Trophoblast cell (in vitro differentiated cells and primary cell): ENCODE results near the gene MAML3.

Experiments used
- DNase-seq, 2 donors: peaks; one replicate each; pipeline ENCODE4 v3.0.0-alpha.2; 2016
- H2AFZ ChIP-seq: 2 replicates; pipeline ENCODE4 v1.6.1; 2013; ENCODE audit warnings: low read length, moderate library complexity, mild to moderate bottlenecking; ENCODE audit not compliant: insufficient read depth, poor library complexity
- H2AK5ac ChIP-seq: 2 replicates; pipeline ENCODE4 v1.6.1; 2013; ENCODE audit warnings: mild to moderate bottlenecking, low read length
- H2BK120ac ChIP-seq: 2 replicates; pipeline ENCODE4 v1.6.1; 2013; ENCODE audit warnings: low read length, mild to moderate bottlenecking, moderate library complexity; ENCODE audit not compliant: insufficient read depth, poor library complexity
- H2BK12ac ChIP-seq: 2 replicates; pipeline ENCODE4 v1.6.1; 2013; ENCODE audit warnings: mild to moderate bottlenecking, low read length, moderate library complexity
- H2BK5ac ChIP-seq: 2 replicates; pipeline ENCODE4 v1.6.1; 2013; ENCODE audit warnings: low read length, low read depth, moderate library complexity, mild to moderate bottlenecking; ENCODE audit not compliant: poor library complexity
- H3K14ac ChIP-seq: 2 replicates; pipeline ENCODE4 v1.6.1; 2013; ENCODE audit warnings: mild to moderate bottlenecking, low read length
- H3K18ac ChIP-seq: 2 replicates; pipeline ENCODE4 v1.6.1; 2013; ENCODE audit warnings: mild to moderate bottlenecking, low read length
- H3K23ac ChIP-seq: 2 replicates; pipeline ENCODE4 v1.6.1; 2013; ENCODE audit warnings: low read length
- H3K27ac ChIP-seq: 2 replicates; pipeline ENCODE4 v1.5.1; 2013; ENCODE audit warnings: low read depth, mild to moderate bottlenecking, inconsistent platforms, low read length, moderate library complexity
- H3K27me3 ChIP-seq: 2 replicates; pipeline ENCODE4 v1.6.1; 2013; ENCODE audit warnings: inconsistent platforms, mild to moderate bottlenecking, low read length, moderate library complexity; ENCODE audit not compliant: insufficient read depth
- H3K36me3 ChIP-seq, 2 experiments: 1 replicate in 1 of 2; 2 replicates in 1 of 2; pipeline ENCODE4 v1.6.1; 2013; ENCODE audit warnings: low read length in 2 of 2, mild to moderate bottlenecking in 2 of 2, moderate library complexity in 1 of 2; ENCODE audit not compliant: insufficient read depth in 2 of 2, control insufficient read depth in 1 of 2
- H3K4ac ChIP-seq: 2 replicates; pipeline ENCODE4 v1.6.1; 2013; ENCODE audit warnings: low read depth, mild to moderate bottlenecking, low read length, moderate library complexity
- H3K4me1 ChIP-seq, 2 experiments: 1 replicate in 1 of 2; 2 replicates in 1 of 2; pipeline ENCODE4 v1.6.1; 2013; ENCODE audit warnings: low read length in 2 of 2, mild to moderate bottlenecking in 2 of 2, moderate library complexity in 1 of 2; ENCODE audit not compliant: insufficient read depth in 2 of 2, control insufficient read depth in 1 of 2
- H3K4me2 ChIP-seq: 2 replicates; pipeline ENCODE4 v1.6.1; 2013; ENCODE audit warnings: inconsistent platforms, mild to moderate bottlenecking, low read length, moderate library complexity
- H3K4me3 ChIP-seq: 2 replicates; pipeline ENCODE4 v1.5.1; 2013; ENCODE audit warnings: mild to moderate bottlenecking, low read depth, low read length, inconsistent platforms
- H3K79me1 ChIP-seq: one replicate; pipeline ENCODE4 v1.6.1; 2013; ENCODE audit warnings: low read length
- H3K79me2 ChIP-seq: 2 replicates; pipeline ENCODE4 v1.6.1; 2013; ENCODE audit warnings: low read length, mild to moderate bottlenecking; ENCODE audit not compliant: control insufficient read depth, insufficient read depth, poor library complexity
- H3K9ac ChIP-seq: 2 replicates; pipeline ENCODE4 v1.6.1; 2013; ENCODE audit warnings: mild to moderate bottlenecking, low read length
- H3K9me3 ChIP-seq: 2 replicates; pipeline ENCODE4 v1.6.1; 2013; ENCODE audit warnings: low read depth, mild to moderate bottlenecking, control low read depth, inconsistent platforms, low read length; ENCODE audit not compliant: insufficient read depth
- H4K12ac ChIP-seq: 2 replicates; pipeline ENCODE4 v1.6.1; 2013; ENCODE audit warnings: low read depth, mild to moderate bottlenecking, low read length, moderate library complexity
- H4K8ac ChIP-seq: 2 replicates; pipeline ENCODE4 v1.6.1; 2013; ENCODE audit warnings: low read depth, mild to moderate bottlenecking, low read length, moderate library complexity
- H4K91ac ChIP-seq: one replicate; pipeline ENCODE4 v1.6.1; 2013; ENCODE audit warnings: low read depth, mild to moderate bottlenecking, low read length, moderate library complexity
- WGBS: extraction: QIAGEN DNeasy Blood & Tissue Kit; methylation state at CpG from one replicate; pipeline ENCODE4 v1.1.7; 2013; ENCODE audit warnings: missing lambda C conversion rate; ENCODE audit not compliant: insufficient read length, insufficient coverage; ENCODE audit errors: extremely low coverage; 5-methylcytosine and 5-hydroxymethylcytosine counted together

The MAML3 gene

GRCh38 chr4:139863531-139863930 is 290.5 kb downstream of the MAML3 start:
- no peak overlapping the region for H3K9ac ChIP-seq
- H3K9me3 ChIP-seq, result no peaks in the 10 kb centered on the region
- H3K4me2 ChIP-seq, result no peak overlapping the region
- no peak overlapping the region for H2BK12ac ChIP-seq
- H3K14ac ChIP-seq, result no peak overlapping the region
- no peak overlapping the region for H3K23ac ChIP-seq
- H2AFZ ChIP-seq, result no peak overlapping the region
- H3K4me3 ChIP-seq, result no peak overlapping the region
- no peaks in the 10 kb centered on the region for H3K79me1 ChIP-seq
- H2BK5ac ChIP-seq, result no peak overlapping the region
- no peaks in the 10 kb centered on the region for H3K36me3 ChIP-seq
- H3K27ac ChIP-seq, result no peak overlapping the region
- H3K79me2 ChIP-seq, result no peaks in the 10 kb centered on the region
- H4K8ac ChIP-seq, result no peak overlapping the region
- no peak overlapping the region for H2BK120ac ChIP-seq
- H3K18ac ChIP-seq, result no peak overlapping the region
- no peak overlapping the region for H3K4ac ChIP-seq
- DNase-seq, result no peak
- H3K4me1 ChIP-seq, result no peaks in the 10 kb centered on the region
- no peak overlapping the region for H4K91ac ChIP-seq
- H4K12ac ChIP-seq, result no peak overlapping the region
- no peaks in the 10 kb centered on the region for H3K27me3 ChIP-seq
- WGBS, result no CpG with 5 or more reads among the region's 3 CpGs
- H2AK5ac ChIP-seq, result no peak overlapping the region

GRCh38 chr4:139861471-139861870 is 292.5 kb downstream of the MAML3 start:
- Histone ChIP-seq H2BK120ac (no peak overlapping the region), H4K12ac (no peak overlapping the region), H3K14ac (no peak overlapping the region), H3K9me3 (no peaks in the 10 kb centered on the region), H3K4me2 (no peak overlapping the region), H3K79me1 (no peaks in the 10 kb centered on the region), H3K36me3 (no peaks in the 10 kb centered on the region), H2AK5ac (no peak overlapping the region), H3K4me1 (peaks cover 0 to 4% of the 10 kb centered on the region in 2 experiments), H4K91ac (no peak overlapping the region), H3K18ac (no peak overlapping the region), H3K4ac (no peak overlapping the region), H3K4me3 (no peak overlapping the region), H3K9ac (no peak overlapping the region), H4K8ac (no peak overlapping the region), H3K23ac (no peak overlapping the region), H3K79me2 (no peaks in the 10 kb centered on the region), H2BK12ac (no peak overlapping the region), H2BK5ac (no peak overlapping the region), H2AFZ (no peak overlapping the region), H3K27ac (no peak overlapping the region), H3K27me3 (no peaks in the 10 kb centered on the region)
- no peak for DNase-seq
- no CpG with 5 or more reads among the region's 4 CpGs for WGBS

GRCh38 chr4:139860435-139861024 is 293.5 kb downstream of the MAML3 start:
- Histone ChIP-seq H4K91ac (no peak overlapping the region), H3K4me1 (peaks cover 0 to 4% of the 10 kb centered on the region in 2 experiments), H3K14ac (no peak overlapping the region), H3K4me2 (no peak overlapping the region), H3K79me2 (no peaks in the 10 kb centered on the region), H2AK5ac (no peak overlapping the region), H3K79me1 (no peaks in the 10 kb centered on the region), H3K23ac (no peak overlapping the region), H2AFZ (no peak overlapping the region), H2BK5ac (no peak overlapping the region), H3K9ac (no peak overlapping the region), H3K9me3 (no peaks in the 10 kb centered on the region), H3K4me3 (no peak overlapping the region), H4K12ac (no peak overlapping the region), H3K4ac (no peak overlapping the region), H3K36me3 (no peaks in the 10 kb centered on the region), H3K27me3 (no peaks in the 10 kb centered on the region), H2BK120ac (no peak overlapping the region), H2BK12ac (no peak overlapping the region), H3K18ac (no peak overlapping the region), H4K8ac (no peak overlapping the region), H3K27ac (no peak overlapping the region)
- no peak for DNase-seq
- no CpG with 5 or more reads among the region's 9 CpGs for WGBS

DNA sequence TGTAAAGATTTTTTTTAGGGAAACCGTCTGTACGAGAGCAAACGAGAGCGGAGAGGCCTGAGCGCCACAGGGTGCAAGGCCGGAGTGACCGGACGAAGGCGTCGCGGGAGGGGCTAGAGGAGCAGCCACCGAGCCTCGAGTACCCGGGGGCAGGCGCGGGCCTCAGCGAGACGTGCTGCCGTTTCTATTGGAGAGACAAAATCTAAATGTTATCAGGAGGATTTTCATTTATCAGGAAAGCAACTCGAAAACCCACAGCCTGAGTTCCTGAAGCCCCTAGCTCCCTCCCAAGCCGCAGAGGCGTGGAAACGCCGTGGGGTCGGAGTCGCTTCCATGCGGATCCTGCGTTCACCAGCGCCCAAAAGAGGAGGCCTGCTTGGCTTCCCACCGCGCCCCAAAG is 294.1 kb downstream of the MAML3 start:
- H3K14ac ChIP-seq, result no peak overlapping the region
- WGBS, result no CpG with 5 or more reads among the region's 31 CpGs

More for the DNA sequence above, 294.1 kb downstream of the MAML3 start:
- Histone ChIP-seq H2AFZ (no peak overlapping the region), H3K4me2 (no peak overlapping the region), H3K9me3 (no peaks in the 10 kb centered on the region), H3K27me3 (no peaks in the 10 kb centered on the region), H3K79me2 (no peaks in the 10 kb centered on the region), H3K4me1 (peaks cover 0 to 4% of the 10 kb centered on the region in 2 experiments), H4K91ac (no peak overlapping the region), H3K36me3 (no peaks in the 10 kb centered on the region), H4K12ac (no peak overlapping the region), H2BK12ac (no peak overlapping the region), H2BK120ac (no peak overlapping the region), H4K8ac (no peak overlapping the region), H3K4ac (no peak overlapping the region), H3K23ac (no peak overlapping the region), H2AK5ac (no peak overlapping the region), H3K79me1 (no peaks in the 10 kb centered on the region), H3K4me3 (no peak overlapping the region), H2BK5ac (no peak overlapping the region), H3K18ac (no peak overlapping the region), H3K27ac (no peak overlapping the region), H3K9ac (no peak overlapping the region)
- DNase-seq, result no peak
